Fibroblast of lung (primary cell): ENCODE measurements around the gene RAD52. TPM values are rescaled to one million over a fixed set of nuclear protein-coding genes. Genes with fewer than 3 reads are reported as not detected.

Source experiments
- DNase-seq, 2 donors: peaks; one replicate each; pipeline versions ENCODE4 v3.0.0 to v3.0.0-alpha.2; 2010; ENCODE audit warnings: low read depth in 2 of 2
- H2AFZ ChIP-seq: 2 replicates; pipeline ENCODE4 v1.5.1; 2012; ENCODE audit warnings: low read length, control low read depth, inconsistent platforms
- H3K27ac ChIP-seq: 2 replicates; pipeline ENCODE4 v1.5.1; 2011; ENCODE audit warnings: low read length, control low read depth; ENCODE audit not compliant: insufficient read depth
- H3K27me3 ChIP-seq: 2 replicates; pipeline ENCODE4 v1.5.1; 2011; ENCODE audit warnings: mild to moderate bottlenecking, low read length; ENCODE audit not compliant: control insufficient read depth, insufficient read depth
- H3K36me3 ChIP-seq: 2 replicates; pipeline ENCODE4 v1.5.1; 2011; ENCODE audit warnings: low read length; ENCODE audit not compliant: control insufficient read depth, insufficient read depth
- H3K4me1 ChIP-seq: 2 replicates; pipeline ENCODE4 v1.5.1; 2011; ENCODE audit warnings: low read length; ENCODE audit not compliant: control insufficient read depth, insufficient read depth; ENCODE audit errors: extremely low read depth
- H3K4me2 ChIP-seq: 2 replicates; pipeline ENCODE4 v1.5.1; 2011; ENCODE audit warnings: low read length, control low read depth; ENCODE audit not compliant: insufficient read depth; ENCODE audit errors: extremely low read depth
- H3K4me3 ChIP-seq, 4 experiments: fragments of 200-600 bp in 1 of 4; sonication (generic) in 1 of 4; replicated peaks in 1 of 4; 2 replicates each; pipeline ENCODE4 v1.5.1; 2011 to 2016; ENCODE audit warnings: low read length in 4 of 4, low read depth in 3 of 4, mild to moderate bottlenecking in 3 of 4, control low read depth in 2 of 4, inconsistent platforms in 1 of 4, mixed read lengths in 1 of 4; ENCODE audit not compliant: insufficient read depth in 1 of 4; ENCODE audit errors: control extremely low read depth in 1 of 4
- H3K79me2 ChIP-seq: 2 replicates; pipeline ENCODE4 v1.5.1; 2012; ENCODE audit warnings: mild to moderate bottlenecking, low read length, inconsistent platforms; ENCODE audit not compliant: control insufficient read depth, insufficient read depth
- H3K9ac ChIP-seq: 2 replicates; pipeline ENCODE4 v1.5.1; 2011; ENCODE audit warnings: mild to moderate bottlenecking, low read length, control low read depth; ENCODE audit not compliant: insufficient read depth
- H3K9me3 ChIP-seq: 2 replicates; pipeline ENCODE4 v1.5.1; 2012; ENCODE audit warnings: low read depth, low read length; ENCODE audit not compliant: control insufficient read depth, insufficient read depth
- H4K20me1 ChIP-seq: 2 replicates; pipeline ENCODE4 v1.5.1; 2011; ENCODE audit warnings: low read length; ENCODE audit not compliant: control insufficient read depth, insufficient read depth; ENCODE audit errors: extremely low read depth
- CTCF ChIP-seq, 2 donors: IDR thresholded peaks in 1 of 2; conservative IDR thresholded peaks in 1 of 2; 1 replicate in 1 of 2; 2 replicates in 1 of 2; pipeline ENCODE4 v1.5.1; 2011 to 2012; ENCODE audit warnings: low read length in 2 of 2, control low read depth in 1 of 2, inconsistent platforms in 1 of 2, low read depth in 1 of 2, mild to moderate bottlenecking in 1 of 2
- EZH2 ChIP-seq: IDR thresholded peaks from 2 replicates; pipeline ENCODE4 v1.5.1; 2012; ENCODE audit warnings: low read length, control low read depth, mild to moderate bottlenecking; ENCODE audit errors: missing control alignments
- polyA plus RNA-seq, 2 donors: library from polyadenylated mRNA; depleted of rRNA in 1 of 2; stranded (reverse) in 1 of 2; unstranded in 1 of 2; fragments of >200 nt; gene quantifications; 2 replicates each; pipeline ENCODE4 v1.2.1, GENCODE V29; 2011 to 2012; ENCODE audit warnings: missing spikeins in 1 of 2
- total RNA-seq: library from RNA; depleted of rRNA; stranded (reverse); fragments of >200 nt; gene quantifications from 2 replicates; pipeline ENCODE4 v1.2.1, GENCODE V29; 2014

The RAD52 gene
- total and polyA plus RNA-seq, 2 donors (not counting 1 experiment from before 2014, with no cell fraction given), result 7.3 to 19.2 TPM

DNA sequence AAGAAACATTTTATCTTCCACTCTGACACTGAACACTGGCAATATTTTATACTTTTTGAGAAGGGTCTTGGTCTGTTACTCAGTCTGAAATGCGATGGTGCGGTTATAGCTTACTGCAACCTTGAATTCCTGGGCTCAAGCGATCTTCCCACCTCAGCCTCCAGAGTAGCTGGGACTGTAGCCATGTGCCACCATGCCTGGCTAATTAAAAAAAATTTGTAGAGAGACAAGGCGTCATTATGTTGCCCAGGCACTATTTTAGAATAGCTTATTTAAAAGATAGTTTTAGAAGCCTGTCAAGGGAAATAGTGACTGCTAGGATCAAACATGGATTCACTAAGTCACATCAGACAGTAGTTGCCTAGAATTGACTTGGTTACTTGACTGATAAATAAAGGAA lies 47.4 kb upstream of the RAD52 start:
- H2AFZ ChIP-seq, result no peak overlapping the region
- no peak overlapping the region for H3K4me3 ChIP-seq
- H3K9ac ChIP-seq, result no peak overlapping the region
- DNase-seq, result no peak
- H3K27ac ChIP-seq, result no peak overlapping the region
- H4K20me1 ChIP-seq, result peaks cover 2% of the 10 kb centered on the region
- TF ChIP-seq EZH2 (no peak), CTCF (conservative IDR thresholded peaks at IDR 0.05 in 1 of 2, IDR thresholded peaks at IDR 0.05 in 1 of 2; ENCODE audit: low read depth in 1 of 2, low read length in 2 of 2) (no peak)
- peaks cover 6% of the 10 kb centered on the region for H3K4me1 ChIP-seq
- no peak overlapping the region for H3K4me2 ChIP-seq
- H3K9me3 ChIP-seq, result no peaks in the 10 kb centered on the region
- H3K27me3 ChIP-seq, result no peaks in the 10 kb centered on the region
- no peaks in the 10 kb centered on the region for H3K36me3 ChIP-seq
- peaks cover 67% of the 10 kb centered on the region for H3K79me2 ChIP-seq

GRCh38 chr12:992647-993046 lies 43.2 kb upstream of the RAD52 start:
- Histone ChIP-seq H3K9me3 (no peaks in the 10 kb centered on the region), H3K4me2 (peak overlapping the region; percentile 86), H4K20me1 (peaks cover 2% of the 10 kb centered on the region), H3K4me3 (peak overlapping the region; percentile 66 to 79 (median 77)), H2AFZ (no peak overlapping the region), H3K27me3 (no peaks in the 10 kb centered on the region), H3K79me2 (peaks cover 47% of the 10 kb centered on the region), H3K4me1 (peaks cover 15% of the 10 kb centered on the region), H3K9ac (no peak overlapping the region), H3K36me3 (no peaks in the 10 kb centered on the region), H3K27ac (no peak overlapping the region)
- TF ChIP-seq EZH2 (no peak), CTCF (conservative IDR thresholded peaks at IDR 0.05 in 1 of 2, IDR thresholded peaks at IDR 0.05 in 1 of 2; ENCODE audit: low read depth in 1 of 2, low read length in 2 of 2) (no peak)
- peak in 1 of 2 donors; percentile 46 for DNase-seq

- H2AFZ ChIP-seq, result peak overlapping the region; percentile 71
- peak overlapping the region; percentile 99 for H3K27ac ChIP-seq
- peaks cover 15% of the 10 kb centered on the region for H3K4me1 ChIP-seq
- H3K79me2 ChIP-seq, result peaks cover 38% of the 10 kb centered on the region
- H3K4me3 ChIP-seq, result peak overlapping the region; percentile 66 to 79 (median 77)
- peak overlapping the region; percentile 91 for H3K9ac ChIP-seq
- H3K4me2 ChIP-seq, result peak overlapping the region; percentile 86
- TF ChIP-seq CTCF (conservative IDR thresholded peaks at IDR 0.05 in 1 of 2, IDR thresholded peaks at IDR 0.05 in 1 of 2; ENCODE audit: low read depth in 1 of 2, low read length in 2 of 2) (no peak), EZH2 (no peak)
- no peaks in the 10 kb centered on the region for H3K36me3 ChIP-seq
- H4K20me1 ChIP-seq, result no peaks in the 10 kb centered on the region
- no peaks in the 10 kb centered on the region for H3K27me3 ChIP-seq
- DNase-seq, result no peak
- H3K9me3 ChIP-seq, result no peaks in the 10 kb centered on the region
These were observed 42.1 kb upstream of the RAD52 start for GRCh38 chr12:991350-992333.
